ACC112 (cell line): ENCODE data around the gene BRSK2.

Experiments used
- H2AFZ ChIP-seq: fragments of 200-600 bp; sonication (generic); one replicate; pipeline ENCODE4 v1.6.0; 2017; ENCODE audit warnings: antibody characterized with exemption, low read length; ENCODE audit not compliant: unreplicated experiment
- H3K27ac ChIP-seq: fragments of 200-600 bp; sonication (generic); 2 replicates; pipeline ENCODE4 v1.5.1; 2014; ENCODE audit warnings: low read depth, mild to moderate bottlenecking, antibody characterized with exemption, low read length, moderate library complexity
- H3K27me3 ChIP-seq: fragments of 200-600 bp; sonication (generic); 2 replicates; pipeline ENCODE4 v1.6.1; 2014; ENCODE audit warnings: mild to moderate bottlenecking, antibody characterized with exemption, low read length, moderate library complexity, mixed read lengths; ENCODE audit not compliant: insufficient read depth
- H3K36me3 ChIP-seq: fragments of 200-600 bp; sonication (generic); 2 replicates; pipeline ENCODE4 v1.6.1; 2016; ENCODE audit warnings: mild to moderate bottlenecking, antibody characterized with exemption, low read length, moderate library complexity, mixed read lengths; ENCODE audit not compliant: insufficient read depth
- H3K4me1 ChIP-seq: fragments of 200-600 bp; sonication (generic); one replicate; pipeline ENCODE4 v1.6.1; 2016; ENCODE audit warnings: low read length, mixed read lengths; ENCODE audit not compliant: insufficient read depth, unreplicated experiment, control insufficient read depth
- H3K4me3 ChIP-seq: fragments of 200-600 bp; sonication (generic); 2 replicates; pipeline ENCODE4 v1.5.1; 2014; ENCODE audit warnings: mild to moderate bottlenecking, low read depth, low read length
- H3K79me2 ChIP-seq: fragments of 200-600 bp; sonication (generic); one replicate; pipeline ENCODE4 v1.6.0; 2016; ENCODE audit warnings: low read length; ENCODE audit not compliant: control insufficient read depth, unreplicated experiment, insufficient read depth

Gene BRSK2

DNA sequence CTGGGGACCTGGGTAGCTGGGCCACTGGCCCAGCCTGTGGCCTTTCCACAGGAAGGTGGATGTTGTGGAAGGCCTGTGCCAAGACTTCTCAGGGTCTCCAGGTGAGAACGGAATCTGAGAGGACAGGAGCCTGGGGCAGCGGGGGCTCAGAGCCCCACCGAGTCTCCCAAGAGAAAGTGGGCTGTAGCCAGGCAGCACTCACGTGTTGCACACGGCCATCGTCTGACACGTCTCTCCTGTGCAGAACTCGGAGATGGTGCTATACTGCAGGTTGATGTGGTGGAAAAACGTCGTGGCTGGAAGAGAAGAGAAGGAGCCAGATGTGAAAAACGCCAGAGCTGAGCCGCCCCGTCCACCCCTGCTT is 90.4 kb downstream of the BRSK2 start:
- H2AFZ ChIP-seq, result no peak overlapping the region
- H3K27me3 ChIP-seq, result no peaks in the 10 kb centered on the region
- no peaks in the 10 kb centered on the region for H3K36me3 ChIP-seq

GRCh38 chr11:1480555-1481482 is 91.1 kb downstream of the BRSK2 start:
- H3K79me2 ChIP-seq, result peaks cover 8% of the 10 kb centered on the region
- no peak overlapping the region for H3K4me3 ChIP-seq
- H3K36me3 ChIP-seq, result no peaks in the 10 kb centered on the region
- no peaks in the 10 kb centered on the region for H3K4me1 ChIP-seq
- H3K27me3 ChIP-seq, result no peaks in the 10 kb centered on the region
- no peak overlapping the region for H3K27ac ChIP-seq
- H2AFZ ChIP-seq, result no peak overlapping the region

More for the DNA sequence above, 90.4 kb downstream of the BRSK2 start:
- H3K79me2 ChIP-seq, result peaks cover 6% of the 10 kb centered on the region
- H3K4me3 ChIP-seq, result no peak overlapping the region
- H3K27ac ChIP-seq, result no peak overlapping the region
- H3K4me1 ChIP-seq, result no peaks in the 10 kb centered on the region

GRCh38 chr11:1481483-1481825 is 91.7 kb downstream of the BRSK2 start:
- Histone ChIP-seq H3K27me3 (no peaks in the 10 kb centered on the region), H2AFZ (no peak overlapping the region), H3K4me1 (no peaks in the 10 kb centered on the region), H3K79me2 (peaks cover 8% of the 10 kb centered on the region), H3K36me3 (no peaks in the 10 kb centered on the region), H3K27ac (no peak overlapping the region), H3K4me3 (no peak overlapping the region)

- Histone ChIP-seq H3K4me1 (no peaks in the 10 kb centered on the region), H2AFZ (no peak overlapping the region), H3K36me3 (no peaks in the 10 kb centered on the region), H3K27ac (no peak overlapping the region), H3K79me2 (peaks cover 8% of the 10 kb centered on the region), H3K4me3 (no peak overlapping the region), H3K27me3 (no peaks in the 10 kb centered on the region)
These were observed 92.2 kb downstream of the BRSK2 start for GRCh38 chr11:1481861-1482441.

DNA sequence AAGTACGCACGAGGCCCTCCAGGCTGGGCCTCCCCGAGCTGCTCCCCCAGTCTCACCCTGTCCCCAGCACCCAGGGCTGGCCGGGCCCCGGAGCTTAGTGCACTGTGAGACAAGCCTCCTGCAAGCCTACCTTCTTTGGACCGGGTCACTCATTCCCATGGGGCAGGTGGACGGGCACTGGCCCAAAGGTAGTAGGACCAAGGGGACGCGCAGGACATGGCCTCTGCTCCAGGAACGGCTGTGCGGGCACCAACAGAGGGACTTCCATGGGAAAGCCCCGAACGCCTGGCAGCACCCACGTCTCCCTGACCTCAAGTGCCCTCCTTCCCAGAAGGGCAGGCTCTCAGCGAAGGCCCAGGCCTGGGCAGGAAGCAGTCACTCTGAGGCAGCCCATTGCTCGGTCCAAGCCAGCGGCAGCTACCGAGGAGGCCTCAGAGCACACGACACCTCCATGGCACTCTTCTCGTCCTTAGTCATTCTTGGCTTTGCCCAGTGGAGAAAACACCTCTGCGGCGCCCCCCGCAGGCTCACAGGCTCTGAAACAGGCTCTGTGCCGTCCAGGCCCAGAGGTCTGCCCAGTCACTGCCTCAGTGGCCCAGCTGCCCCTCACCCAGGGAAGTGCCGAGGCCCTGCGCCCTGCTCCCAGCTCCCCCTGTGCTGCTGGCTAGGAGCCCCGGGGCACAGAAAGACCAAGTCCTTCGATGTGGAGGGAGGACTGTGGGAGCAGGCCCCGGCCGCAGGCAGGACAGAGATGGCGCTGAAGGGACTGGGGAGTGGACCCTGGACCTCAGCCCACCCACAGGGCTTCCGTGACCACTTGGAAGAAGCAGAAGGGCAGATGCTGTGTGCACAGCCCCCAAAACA is 93.1 kb downstream of the BRSK2 start:
- Histone ChIP-seq H3K4me3 (no peak overlapping the region), H3K4me1 (no peaks in the 10 kb centered on the region), H2AFZ (no peak overlapping the region), H3K27ac (no peak overlapping the region), H3K27me3 (no peaks in the 10 kb centered on the region), H3K79me2 (peaks cover 11% of the 10 kb centered on the region), H3K36me3 (no peaks in the 10 kb centered on the region)

- Histone ChIP-seq H2AFZ (no peak overlapping the region), H3K4me3 (no peak overlapping the region), H3K79me2 (peaks cover 17% of the 10 kb centered on the region), H3K27ac (no peak overlapping the region), H3K27me3 (no peaks in the 10 kb centered on the region), H3K36me3 (no peaks in the 10 kb centered on the region), H3K4me1 (no peaks in the 10 kb centered on the region)
These were observed 93.8 kb downstream of the BRSK2 start for GRCh38 chr11:1483445-1483961.

DNA sequence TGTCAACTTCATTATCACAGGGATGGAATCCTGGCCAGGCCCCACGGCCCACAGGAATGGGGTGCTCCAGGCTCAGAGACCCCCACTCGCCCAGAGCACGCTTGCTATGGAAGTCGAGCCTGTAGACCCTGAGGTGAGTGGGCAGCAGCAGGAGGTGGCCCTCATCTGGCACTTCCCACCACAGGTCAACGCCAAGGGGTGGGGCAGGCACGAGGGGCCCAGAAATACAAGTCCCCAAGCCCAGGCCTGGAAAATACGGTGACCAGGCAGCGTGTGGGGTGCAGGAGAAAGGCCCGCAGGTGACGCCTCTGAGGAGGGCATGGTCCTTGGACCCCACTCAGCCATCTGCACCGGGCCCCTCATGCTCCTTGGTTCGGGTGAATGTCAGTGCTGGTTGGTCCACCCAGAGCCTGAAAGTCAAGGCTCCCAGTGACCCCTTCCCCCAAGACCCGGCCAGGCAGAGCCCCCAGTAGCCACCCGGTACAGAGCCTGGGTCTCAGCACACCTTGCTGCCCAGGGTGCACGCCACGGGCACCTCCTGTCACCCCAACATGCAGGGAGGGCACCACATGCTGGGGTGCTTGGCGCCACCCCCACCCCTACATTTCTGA is 94.4 kb downstream of the BRSK2 start:
- Histone ChIP-seq H3K4me3 (no peak overlapping the region), H3K27me3 (no peaks in the 10 kb centered on the region), H3K27ac (no peak overlapping the region), H3K36me3 (no peaks in the 10 kb centered on the region), H2AFZ (no peak overlapping the region), H3K4me1 (no peaks in the 10 kb centered on the region), H3K79me2 (peaks cover 21% of the 10 kb centered on the region)

GRCh38 chr11:1484695-1485503 is 95.2 kb downstream of the BRSK2 start:
- Histone ChIP-seq H3K27me3 (no peaks in the 10 kb centered on the region), H3K4me3 (no peak overlapping the region), H3K36me3 (no peaks in the 10 kb centered on the region), H3K4me1 (no peaks in the 10 kb centered on the region), H2AFZ (no peak overlapping the region), H3K79me2 (peaks cover 21% of the 10 kb centered on the region), H3K27ac (no peak overlapping the region)

DNA sequence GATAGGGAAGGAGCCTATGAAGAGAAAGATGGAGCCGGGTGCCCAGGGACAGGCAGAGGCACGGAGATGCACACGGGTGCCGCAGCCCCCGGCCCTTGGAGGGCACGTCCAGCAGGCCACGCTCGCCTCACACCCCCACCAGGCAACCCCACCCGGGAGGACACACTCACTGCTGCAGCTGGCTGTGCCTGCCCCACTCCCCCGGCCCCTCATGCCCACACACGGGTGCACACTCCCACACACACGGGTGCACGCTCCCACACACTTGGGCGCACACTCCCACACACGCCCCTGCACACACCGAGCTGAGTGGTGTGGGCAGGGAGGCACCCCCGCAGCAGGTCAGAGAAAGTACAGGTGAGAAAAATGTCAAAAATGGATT is 95.8 kb downstream of the BRSK2 start:
- Histone ChIP-seq H3K36me3 (no peaks in the 10 kb centered on the region), H3K27me3 (no peaks in the 10 kb centered on the region), H3K4me3 (no peak overlapping the region), H3K27ac (no peak overlapping the region), H3K79me2 (peaks cover 21% of the 10 kb centered on the region), H3K4me1 (no peaks in the 10 kb centered on the region), H2AFZ (no peak overlapping the region)
